ENCODE results near the gene SPOP.
"Not testable (repeated sequence)": the region's sequence is repeated elsewhere in the genome, so short reads cannot be mapped to it uniquely, and the experiment has no call there.

SPOP gene

GRCh38 chr17:49570540-49571242 lies 107.2 kb downstream of the SPOP start:
- no peak for DNase-seq

DNA sequence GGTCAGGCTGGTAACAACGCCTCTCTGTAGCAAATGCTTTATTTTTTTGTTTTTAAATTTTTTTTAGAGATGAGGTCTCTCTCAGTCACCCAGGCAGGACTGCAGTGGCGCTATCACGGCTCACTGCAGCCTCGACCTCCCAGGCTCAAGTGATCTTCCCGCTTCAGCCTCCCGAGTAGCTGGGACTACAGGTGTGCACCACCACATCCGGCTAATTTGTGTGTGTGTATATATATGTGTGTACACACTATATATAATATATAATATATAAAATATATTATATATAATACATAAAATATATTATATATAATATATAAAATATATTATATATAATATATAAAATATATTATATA lies 109.2 kb downstream of the SPOP start:
- not testable (repeated sequence) for DNase-seq

DNA sequence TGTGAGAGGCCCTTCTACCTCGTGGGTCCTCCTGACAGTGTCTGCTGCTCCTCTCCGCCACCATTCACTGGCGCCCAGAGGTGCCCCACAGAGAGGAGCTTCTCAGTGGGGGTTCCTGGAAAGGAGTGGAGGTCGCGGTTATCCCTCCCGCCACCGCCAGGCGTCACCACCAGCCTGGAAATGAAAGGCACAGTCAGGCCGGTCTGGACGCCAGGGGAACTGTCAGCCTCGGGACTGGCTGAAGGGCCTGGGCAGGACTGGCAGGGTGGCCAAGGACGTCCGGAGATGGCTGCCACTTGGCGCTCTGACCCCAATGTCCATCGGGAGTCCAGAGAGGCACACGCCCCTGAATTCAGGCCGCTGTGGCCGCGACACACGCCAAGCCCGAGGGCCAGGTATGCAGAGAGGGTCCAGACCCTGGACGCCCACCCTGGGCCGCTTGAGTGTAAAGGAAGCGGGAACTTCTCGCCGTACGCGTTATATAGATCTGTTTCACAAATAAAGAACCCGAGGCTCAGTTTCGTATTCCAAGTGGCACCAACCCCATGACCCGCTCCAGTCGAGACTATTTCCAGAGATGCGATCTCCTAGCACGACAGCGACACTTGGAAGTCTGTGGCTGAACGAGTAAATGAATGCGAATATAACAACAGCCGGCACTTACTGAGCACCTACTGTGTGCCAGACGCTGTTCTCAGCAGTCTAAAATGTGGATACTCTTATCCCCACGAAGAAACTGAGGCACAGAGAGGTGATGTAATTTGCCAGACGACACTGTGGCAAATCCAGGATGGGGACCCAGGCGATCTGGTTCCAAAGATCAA lies 109.8 kb downstream of the SPOP start:
- peak; percentile 84 for DNase-seq

- DNase-seq: no peak
Measured at GRCh38 chr17:49567104-49567521, 110.8 kb downstream of the SPOP start.

- DNase-seq: no peak
Measured at GRCh38 chr17:49566668-49567071, 111.2 kb downstream of the SPOP start.

GRCh38 chr17:49565948-49566491 lies 111.9 kb downstream of the SPOP start:
- DNase-seq: peak; percentile 17

DNA sequence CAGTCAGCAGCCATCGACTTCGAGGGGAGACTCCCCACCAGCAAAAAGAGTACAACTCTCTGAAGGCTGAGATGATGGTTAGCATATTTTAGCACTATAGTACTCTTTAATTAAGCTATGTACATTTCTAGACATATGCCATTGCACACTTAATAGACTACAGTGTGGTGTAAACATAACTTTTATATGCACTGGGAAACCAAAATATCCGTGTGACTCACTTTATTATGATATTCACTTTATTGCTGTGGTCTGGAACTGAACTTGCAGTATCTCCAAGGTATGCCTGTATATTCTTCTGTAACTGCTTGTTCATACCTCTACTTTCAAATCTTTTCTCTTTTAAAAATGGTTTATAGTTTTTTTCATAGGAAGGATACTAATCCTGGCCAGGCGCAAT lies 113.3 kb downstream of the SPOP start:
- DNase-seq: no peak

DNA sequence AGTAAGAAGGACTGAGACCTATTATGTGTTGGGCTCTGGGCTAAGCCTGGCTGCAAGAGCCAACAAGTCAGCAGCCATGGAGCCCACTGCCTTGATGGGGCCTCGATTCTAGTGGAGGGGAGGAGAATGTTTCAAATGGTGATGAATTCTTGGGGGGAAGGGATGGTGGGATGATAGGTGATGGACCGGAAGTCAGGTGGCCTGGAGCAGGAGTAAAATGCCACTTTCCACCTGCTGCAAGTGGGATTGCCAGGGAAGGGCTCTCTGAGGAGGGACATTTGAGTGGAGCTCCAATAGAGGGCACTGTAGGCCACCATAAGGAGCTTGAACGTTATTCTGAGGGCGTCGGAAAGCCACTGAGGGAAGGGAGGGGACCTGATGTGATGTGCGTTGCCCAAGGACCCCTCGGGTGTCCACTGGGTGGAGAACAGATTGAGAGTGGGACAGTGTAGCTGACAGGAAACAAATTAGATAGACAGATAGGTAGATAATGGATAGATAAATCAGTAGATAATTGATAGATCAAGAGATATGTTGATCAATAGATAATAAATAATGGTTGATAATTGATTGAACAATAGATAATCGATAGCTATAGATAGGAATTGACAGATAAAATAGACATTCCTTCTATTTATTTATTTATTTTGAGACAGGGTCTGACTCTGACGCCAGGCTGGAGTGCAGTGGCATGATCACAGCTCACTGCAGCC lies 120.4 kb downstream of the SPOP start:
- DNase-seq: peak; percentile 53

DNA sequence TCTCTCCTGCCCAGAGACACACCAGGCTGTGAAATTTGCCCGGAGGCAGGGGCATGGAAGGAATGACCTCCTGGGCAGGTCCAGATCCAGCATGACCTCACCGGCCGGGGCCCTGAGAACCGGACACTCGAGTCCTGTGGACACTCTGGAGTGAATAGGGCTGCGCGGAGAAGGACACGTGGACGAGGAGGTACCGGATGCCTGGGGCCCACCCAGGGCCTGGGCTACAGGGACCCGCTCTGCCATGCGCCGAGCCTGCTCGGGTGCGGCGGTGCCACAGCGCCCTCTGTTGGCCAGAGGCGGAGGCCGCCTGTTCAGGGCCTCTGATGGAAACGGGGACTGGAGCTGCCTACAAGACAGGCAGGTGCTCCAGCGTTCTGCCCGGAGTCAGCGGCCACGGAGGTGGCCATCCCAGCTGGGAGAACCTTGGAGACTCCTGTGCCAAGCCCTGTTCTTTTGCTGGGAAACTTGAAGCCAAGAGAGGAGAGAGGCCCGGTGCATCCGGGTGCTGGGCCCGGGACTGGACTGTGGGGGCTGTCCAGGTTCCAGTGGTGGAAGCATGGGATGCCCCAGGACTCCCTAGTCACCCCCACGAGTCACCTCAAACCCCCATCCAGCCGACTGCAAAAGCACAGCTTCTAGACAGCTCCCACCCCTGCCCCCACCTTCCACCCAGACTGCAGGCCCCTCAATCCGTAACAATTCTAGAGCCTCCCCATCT lies 121.5 kb downstream of the SPOP start:
- peak; percentile 82 for DNase-seq

- no peak for DNase-seq
Measured at GRCh38 chr17:49555495-49556222, 122.2 kb downstream of the SPOP start.

GRCh38 chr17:49554694-49555494 lies 123.0 kb downstream of the SPOP start:
- no peak for DNase-seq

GRCh38 chr17:49553676-49554335 lies 124.1 kb downstream of the SPOP start:
- no peak for DNase-seq

DNA sequence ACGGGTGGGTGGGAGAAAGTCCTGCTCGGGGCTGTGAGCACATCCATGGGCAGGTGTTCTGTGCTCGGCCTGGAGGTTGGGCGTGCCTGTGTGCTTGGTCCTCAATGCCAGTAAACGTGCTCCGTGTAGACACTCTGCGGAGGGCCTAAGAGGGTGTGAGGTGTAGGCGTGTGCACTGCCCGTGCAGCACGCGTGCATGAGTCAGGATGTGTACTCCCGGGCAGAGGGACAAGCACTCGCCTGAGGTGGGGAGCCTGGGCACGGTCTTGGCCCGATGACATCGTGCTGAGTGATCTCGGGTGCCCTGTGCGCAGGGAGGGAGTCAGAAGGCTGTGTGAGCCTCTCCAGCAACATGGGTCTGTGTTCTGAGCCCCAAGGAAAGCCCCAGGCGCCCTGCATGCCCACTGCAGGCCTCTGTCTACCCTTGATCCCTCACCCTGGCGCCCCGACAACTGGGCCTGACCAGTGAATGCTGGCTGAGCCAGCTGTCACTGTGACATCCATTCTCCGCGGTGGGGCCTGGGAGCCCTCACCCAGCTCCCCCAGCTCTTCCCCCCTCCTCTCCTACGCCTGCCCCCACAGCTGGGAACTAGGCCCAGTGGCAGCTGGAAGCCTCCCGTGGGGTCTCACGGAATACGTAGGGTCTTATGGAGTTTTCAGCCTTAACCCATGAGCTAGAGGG lies 125.7 kb downstream of the SPOP start:
- DNase-seq: no peak

GRCh38 chr17:49551221-49552069 lies 126.5 kb downstream of the SPOP start:
- no peak for DNase-seq

DNA sequence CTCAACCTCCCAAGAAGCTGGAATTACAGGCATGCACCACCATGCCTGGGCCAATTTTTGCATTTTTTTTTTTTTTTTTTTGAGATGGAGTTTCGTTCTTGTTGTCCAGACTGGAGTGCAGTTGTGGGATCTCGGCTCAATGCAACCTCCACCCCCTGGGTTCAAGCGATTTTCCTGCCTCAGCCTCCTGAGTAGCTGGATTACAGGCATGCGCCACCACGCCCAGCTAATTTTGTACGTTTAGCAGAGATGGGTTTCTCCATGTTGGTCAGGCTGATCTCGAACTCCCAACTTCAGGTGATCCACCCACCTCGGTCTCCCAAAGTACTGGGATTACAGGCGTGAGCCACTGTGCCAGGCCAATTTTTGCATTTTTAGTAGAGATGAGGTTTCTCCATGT lies 127.1 kb downstream of the SPOP start:
- not testable (repeated sequence) for DNase-seq

- no peak for DNase-seq
Measured at GRCh38 chr17:49549691-49550678, 127.9 kb downstream of the SPOP start.

DNA sequence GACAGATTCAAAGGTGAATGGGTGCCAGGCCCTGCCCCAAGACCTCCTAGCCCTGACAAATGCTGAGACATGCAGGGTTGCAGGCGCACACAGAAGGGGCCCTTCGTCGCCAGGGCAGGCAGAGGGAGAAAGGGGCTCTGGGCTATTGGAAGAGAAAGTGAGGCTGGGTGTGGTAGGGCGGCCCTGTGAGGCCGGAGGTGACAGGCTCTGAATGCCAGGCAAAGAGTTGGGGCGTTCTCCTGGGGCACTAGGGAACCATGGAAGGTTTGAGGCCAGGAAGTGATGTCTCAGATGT lies 128.6 kb downstream of the SPOP start:
- DNase-seq: no peak

All from CD4-positive, alpha-beta T cell treated with Interleukin-17A for 1 hour (primary cell).